ENCODE measurements around the gene BAIAP2. TPM values are rescaled to one million over a fixed set of nuclear protein-coding genes. Genes with fewer than 3 reads are reported as not detected.

BAIAP2 gene
- total RNA-seq, 2 donors from 2014 or later = 9.9 to 15.6 TPM

DNA sequence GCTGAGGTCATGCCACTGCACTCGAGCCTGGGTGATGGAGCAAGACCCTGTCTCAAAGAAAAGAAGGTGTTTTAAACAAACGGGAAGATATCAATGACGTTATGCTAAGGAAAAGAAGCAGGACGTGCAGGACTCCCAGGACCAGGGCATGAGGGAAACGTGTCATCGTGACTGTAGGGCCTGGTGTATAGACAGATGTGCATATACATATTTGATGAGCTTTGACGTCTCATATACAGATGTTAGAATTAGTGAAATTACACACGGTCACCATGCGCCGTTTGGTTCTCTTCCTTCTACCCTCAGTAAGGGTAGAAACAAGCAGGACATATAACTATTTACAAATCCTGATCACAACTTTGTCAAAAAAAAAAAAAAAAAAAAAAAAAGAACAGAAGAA, 112.8 kb downstream of the BAIAP2 start:
- no peaks in the 10 kb centered on the region for H3K36me3 ChIP-seq
- DNase-seq (ENCODE audit: low spot score) = no peak
- no peak for ATAC-seq (ENCODE audit: insufficient number of reproducible peaks, low FRiP score, low read depth)
- no peaks in the 10 kb centered on the region for H3K9me3 ChIP-seq
- H3K27ac ChIP-seq = no peak overlapping the region
- H3K27me3 ChIP-seq (replicated peaks; ENCODE audit: insufficient read depth) = no peaks in the 10 kb centered on the region
- no peak for TF ChIP-seq CTCF (IDR thresholded peaks at IDR 0.05)
- peaks cover 0 to 4% of the 10 kb centered on the region in 2 donors for H3K4me1 ChIP-seq (ENCODE audit: control insufficient read depth in 1 of 2, low read depth in 2 of 2)
- no peak overlapping the region for H3K4me3 ChIP-seq

DNA sequence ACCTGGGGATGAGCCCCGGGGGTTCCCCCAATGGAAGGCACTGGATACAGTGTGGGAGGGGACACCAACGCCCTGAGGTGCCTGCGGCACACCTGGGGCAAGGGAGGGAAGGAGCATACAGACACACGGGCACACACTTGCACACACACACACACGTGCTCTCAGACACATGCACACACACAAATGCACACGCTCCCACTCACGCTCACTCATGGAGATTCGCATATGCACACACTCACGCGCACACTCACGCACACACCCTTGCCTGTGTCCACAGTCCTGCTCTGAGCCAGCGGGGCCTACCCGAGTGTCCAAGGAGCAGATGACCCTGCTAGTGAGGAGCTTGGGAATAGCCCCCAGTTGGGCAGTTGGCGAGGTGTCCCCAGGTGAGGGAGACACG, 113.6 kb downstream of the BAIAP2 start:
- Histone ChIP-seq H3K4me1 (ENCODE audit: control insufficient read depth in 1 of 2, low read depth in 2 of 2) (no peaks in the 10 kb centered on the region), H3K27me3 (replicated peaks; ENCODE audit: insufficient read depth) (no peaks in the 10 kb centered on the region), H3K36me3 (no peaks in the 10 kb centered on the region), H3K27ac (no peak overlapping the region), H3K4me3 (no peak overlapping the region), H3K9me3 (no peaks in the 10 kb centered on the region)
- no peak for TF ChIP-seq CTCF (IDR thresholded peaks at IDR 0.05)
- ATAC-seq (ENCODE audit: insufficient number of reproducible peaks, low FRiP score, low read depth) = no peak
- DNase-seq (ENCODE audit: low spot score) = no peak

DNA sequence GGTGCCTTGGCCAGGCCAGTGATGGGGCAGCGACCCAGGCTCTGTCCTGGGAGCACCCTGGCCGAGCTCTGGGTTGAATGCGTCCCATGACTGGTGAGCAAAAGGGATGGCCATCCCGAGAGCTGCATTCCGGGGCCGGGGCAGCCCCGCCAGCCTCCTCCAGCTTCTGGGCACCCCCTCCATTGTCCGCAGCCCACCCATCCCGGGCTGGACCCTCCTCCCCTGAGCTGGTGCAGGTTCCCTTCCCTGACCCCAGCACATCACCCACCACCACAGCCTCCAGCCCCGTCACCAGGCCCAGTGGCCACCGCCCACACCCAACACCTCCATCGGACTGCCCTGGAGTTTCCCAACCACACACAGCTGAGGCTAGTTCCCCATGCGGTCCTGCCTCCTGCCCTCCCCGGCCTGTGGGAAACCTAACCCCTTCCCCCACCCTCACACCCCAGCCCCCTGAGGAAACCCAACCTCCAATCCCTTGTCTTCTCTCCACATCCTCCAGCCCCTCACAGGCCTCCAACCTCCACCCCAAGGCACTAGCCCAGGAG, 114.1 kb downstream of the BAIAP2 start:
- DNase-seq (ENCODE audit: low spot score) (no peak), ATAC-seq (ENCODE audit: insufficient number of reproducible peaks, low FRiP score, low read depth) (no peak)
- Histone ChIP-seq H3K4me1 (ENCODE audit: control insufficient read depth in 1 of 2, low read depth in 2 of 2) (no peaks in the 10 kb centered on the region), H3K9me3 (no peaks in the 10 kb centered on the region), H3K36me3 (no peaks in the 10 kb centered on the region), H3K27me3 (replicated peaks; ENCODE audit: insufficient read depth) (no peaks in the 10 kb centered on the region), H3K27ac (no peak overlapping the region), H3K4me3 (no peak overlapping the region)
- no peak for TF ChIP-seq CTCF (IDR thresholded peaks at IDR 0.05)

DNA sequence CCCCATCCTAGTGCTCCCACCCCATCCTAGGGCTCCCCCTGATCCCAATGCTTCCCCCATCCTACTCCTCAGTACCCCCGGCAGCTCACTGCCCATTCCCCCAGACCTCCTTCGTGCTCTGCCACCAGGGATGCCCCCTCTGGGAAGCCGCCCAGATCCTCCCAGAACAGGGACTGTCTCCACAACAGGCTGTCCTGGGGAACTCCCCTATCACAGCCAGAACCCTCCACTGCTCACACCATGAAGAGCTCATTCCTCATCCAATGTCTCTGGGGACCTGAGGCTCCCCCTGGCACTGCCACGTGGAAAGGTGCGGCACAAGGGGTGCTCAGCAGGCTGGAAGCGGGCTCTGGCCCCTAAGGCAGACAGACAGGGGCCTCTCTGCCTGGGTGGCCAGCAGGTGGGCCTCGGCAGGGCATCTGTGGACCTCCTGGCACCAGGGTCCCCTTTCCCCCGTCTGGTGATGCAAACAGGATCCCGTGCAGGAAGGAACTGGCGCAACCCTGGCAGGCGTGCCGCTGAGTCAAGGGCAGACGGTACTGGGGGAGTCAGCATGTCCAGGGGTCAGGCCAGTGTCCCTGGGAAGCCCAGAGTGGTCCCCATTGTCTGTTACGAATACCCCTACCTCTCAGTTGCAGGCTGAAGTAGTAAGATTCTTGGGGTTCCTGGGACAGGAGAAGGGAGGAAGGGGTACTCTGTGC, 115.6 kb downstream of the BAIAP2 start:
- H3K36me3 ChIP-seq = no peaks in the 10 kb centered on the region
- no peak for ATAC-seq (ENCODE audit: insufficient number of reproducible peaks, low FRiP score, low read depth)
- no peak overlapping the region for H3K27ac ChIP-seq
- H3K4me1 ChIP-seq (ENCODE audit: control insufficient read depth in 1 of 2, low read depth in 2 of 2) = no peaks in the 10 kb centered on the region
- DNase-seq (ENCODE audit: low spot score) = no peak
- no peaks in the 10 kb centered on the region for H3K9me3 ChIP-seq
- TF ChIP-seq CTCF (IDR thresholded peaks at IDR 0.05) = no peak
- H3K27me3 ChIP-seq (replicated peaks; ENCODE audit: insufficient read depth) = no peaks in the 10 kb centered on the region
- no peak overlapping the region for H3K4me3 ChIP-seq

DNA sequence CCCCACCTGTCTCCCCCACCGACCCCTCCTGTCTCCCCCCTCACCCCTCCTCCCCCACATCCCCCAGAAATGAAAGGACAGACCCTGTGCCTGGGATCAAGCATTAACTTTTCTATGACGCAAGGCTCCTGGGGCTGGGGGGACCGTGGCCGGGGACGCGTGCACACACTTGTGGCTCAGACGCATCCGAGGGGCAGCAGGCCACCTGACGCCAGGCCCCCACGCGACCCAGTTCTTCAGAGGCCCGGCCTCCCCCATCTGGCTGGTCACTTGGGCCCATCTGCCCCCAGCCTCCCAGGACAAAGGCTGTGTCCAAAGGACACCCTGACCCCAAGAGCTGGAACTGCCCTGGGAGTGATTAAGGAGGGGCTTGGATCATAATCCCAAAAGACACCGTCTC, 116.3 kb downstream of the BAIAP2 start:
- no peaks in the 10 kb centered on the region for H3K9me3 ChIP-seq
- no peak for TF ChIP-seq CTCF (IDR thresholded peaks at IDR 0.05)
- no peak overlapping the region for H3K4me3 ChIP-seq
- DNase-seq (ENCODE audit: low spot score) = no peak
- no peak overlapping the region for H3K27ac ChIP-seq
- H3K4me1 ChIP-seq (ENCODE audit: control insufficient read depth in 1 of 2, low read depth in 2 of 2) = no peaks in the 10 kb centered on the region
- H3K27me3 ChIP-seq (replicated peaks; ENCODE audit: insufficient read depth) = no peaks in the 10 kb centered on the region
- no peak for ATAC-seq (ENCODE audit: insufficient number of reproducible peaks, low FRiP score, low read depth)
- H3K36me3 ChIP-seq = no peaks in the 10 kb centered on the region
